Thyroid gland (tissue), 4 donors: Measurements from ENCODE around the gene UBAP1. TPM values are rescaled to one million over a fixed set of nuclear protein-coding genes. Genes with fewer than 3 reads are reported as not detected.

ENCODE experiments used
- DNase-seq, 2 donors: peaks; one replicate each; pipeline ENCODE4 v3.0.0-alpha.2; 2019
- H3K27ac ChIP-seq, 3 donors: fragments of 200-600 bp; sonication (generic); 1 replicate in 2 of 3; 2 replicates in 1 of 3; pipeline ENCODE4 v1.5.1; 2016 to 2019; ENCODE audit warnings: mild to moderate bottlenecking in 1 of 3, moderate library complexity in 1 of 3
- H3K27me3 ChIP-seq: fragments of 200-600 bp; sonication (generic); one replicate; pipeline ENCODE4 v1.5.1; 2019
- H3K36me3 ChIP-seq, 2 donors: fragments of 200-600 bp; sonication (generic); one replicate each; pipeline ENCODE4 v1.5.1; 2016 to 2019
- H3K4me1 ChIP-seq, 2 donors: fragments of 200-600 bp; sonication (generic); one replicate each; pipeline ENCODE4 v1.5.1; 2017 to 2019
- H3K4me3 ChIP-seq, 3 donors: fragments of 200-600 bp; sonication (generic); replicated peaks in 1 of 3; 1 replicate in 2 of 3; 2 replicates in 1 of 3; pipeline ENCODE4 v1.5.1; 2016; ENCODE audit warnings: mild to moderate bottlenecking in 1 of 3
- H3K9me3 ChIP-seq: fragments of 200-600 bp; sonication (generic); one replicate; pipeline ENCODE4 v1.5.1; 2017
- POLR2A ChIP-seq, 2 donors: fragments of 450-650 bp; IDR thresholded peaks; one replicate each; pipeline ENCODE4 v1.6.1; 2017; ENCODE audit warnings: antibody characterized with exemption in 2 of 2, mild to moderate bottlenecking in 2 of 2, moderate library complexity in 1 of 2
- WGBS, 2 donors: methylation state at CpG; one replicate each; pipeline ENCODE4 v1.1.5; 2017; 5-methylcytosine and 5-hydroxymethylcytosine counted together
- intact Hi-C: fragments of 100-400 bp; cut with DNase I; formaldehyde crosslinking; loops from one replicate; pipeline ENCODE4 v1.15.1; 2023
- total RNA-seq, 4 donors: library from RNA; depleted of rRNA; stranded (reverse); fragments of >200 nt; gene quantifications; one replicate each; pipeline ENCODE4 v1.2.3, GENCODE V29; 2016
- TF ChIP-seq, protein P1 (sequence below), 6 experiments: fragments of 200-600 bp in 3 of 6; fragments of 450-650 bp in 3 of 6; sonication (generic) in 3 of 6; IDR thresholded peaks; one replicate each; pipeline ENCODE4 v1.5.1; 2016 to 2019; ENCODE audit warnings: antibody characterized with exemption in 6 of 6, mild to moderate bottlenecking in 2 of 6, inconsistent platforms in 1 of 6, moderate library complexity in 1 of 6

The UBAP1 gene
- total RNA-seq, 4 donors from 2014 or later, result 41.3 to 50.5 (median 44.8) TPM

DNA sequence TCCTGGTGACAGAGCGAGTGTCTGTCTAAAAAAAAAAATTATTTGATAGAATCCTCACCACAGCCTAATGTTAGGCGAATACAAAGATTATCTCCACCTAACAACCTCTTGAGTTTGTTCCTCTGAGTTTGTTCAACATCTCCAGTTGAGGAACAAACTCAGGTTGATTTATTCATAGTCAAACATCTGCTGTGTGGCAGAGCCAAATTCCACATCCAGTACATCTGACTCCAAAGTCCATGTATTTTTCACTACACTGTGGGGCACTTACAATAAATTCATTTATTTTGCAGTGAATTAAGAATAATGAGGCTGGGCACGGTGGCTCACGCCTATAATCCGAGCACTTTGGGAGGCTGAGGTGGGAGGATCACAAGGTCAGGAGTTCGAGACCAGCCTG lies 97.0 kb downstream of the UBAP1 start:
- no peak overlapping the region for H3K27ac ChIP-seq
- intact Hi-C loops, result no loop called here
- H3K9me3 ChIP-seq, result no peaks in the 10 kb centered on the region
- no peaks in the 10 kb centered on the region for H3K27me3 ChIP-seq
- no peaks in the 10 kb centered on the region for H3K36me3 ChIP-seq
- no peak overlapping the region for H3K4me3 ChIP-seq
- TF ChIP-seq, protein P1, sequence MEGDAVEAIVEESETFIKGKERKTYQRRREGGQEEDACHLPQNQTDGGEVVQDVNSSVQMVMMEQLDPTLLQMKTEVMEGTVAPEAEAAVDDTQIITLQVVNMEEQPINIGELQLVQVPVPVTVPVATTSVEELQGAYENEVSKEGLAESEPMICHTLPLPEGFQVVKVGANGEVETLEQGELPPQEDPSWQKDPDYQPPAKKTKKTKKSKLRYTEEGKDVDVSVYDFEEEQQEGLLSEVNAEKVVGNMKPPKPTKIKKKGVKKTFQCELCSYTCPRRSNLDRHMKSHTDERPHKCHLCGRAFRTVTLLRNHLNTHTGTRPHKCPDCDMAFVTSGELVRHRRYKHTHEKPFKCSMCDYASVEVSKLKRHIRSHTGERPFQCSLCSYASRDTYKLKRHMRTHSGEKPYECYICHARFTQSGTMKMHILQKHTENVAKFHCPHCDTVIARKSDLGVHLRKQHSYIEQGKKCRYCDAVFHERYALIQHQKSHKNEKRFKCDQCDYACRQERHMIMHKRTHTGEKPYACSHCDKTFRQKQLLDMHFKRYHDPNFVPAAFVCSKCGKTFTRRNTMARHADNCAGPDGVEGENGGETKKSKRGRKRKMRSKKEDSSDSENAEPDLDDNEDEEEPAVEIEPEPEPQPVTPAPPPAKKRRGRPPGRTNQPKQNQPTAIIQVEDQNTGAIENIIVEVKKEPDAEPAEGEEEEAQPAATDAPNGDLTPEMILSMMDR (IDR thresholded peaks at IDR 0.05), result no peak
- no peak for TF ChIP-seq POLR2A (IDR thresholded peaks at IDR 0.05)
- DNase-seq, result no peak
- WGBS, 2 donors, result 98% methylated on average over 6 of the region's 6 CpGs
- no peaks in the 10 kb centered on the region for H3K4me1 ChIP-seq

DNA sequence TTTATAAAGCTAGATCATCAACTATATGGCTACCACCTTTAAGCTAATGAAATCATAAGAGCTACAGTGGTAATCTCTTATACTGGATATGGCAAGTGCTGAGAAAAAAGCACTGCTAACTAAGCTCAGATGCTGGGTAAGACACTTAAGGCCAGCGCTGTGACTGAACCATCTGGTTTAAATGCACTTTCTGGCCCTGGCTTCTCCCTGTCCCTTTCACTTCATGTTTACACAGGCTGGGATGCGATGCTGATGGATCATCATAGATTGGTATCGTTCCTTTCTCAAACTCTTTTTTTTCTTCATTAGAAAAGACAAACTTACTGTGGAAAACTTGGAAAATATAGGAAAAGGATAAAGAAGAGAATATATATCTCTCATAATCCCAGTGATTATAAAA lies 97.9 kb downstream of the UBAP1 start:
- no peak overlapping the region for H3K4me3 ChIP-seq
- TF ChIP-seq POLR2A (IDR thresholded peaks at IDR 0.05), result no peak
- TF ChIP-seq, protein P1 (IDR thresholded peaks at IDR 0.05), result no peak
- no peaks in the 10 kb centered on the region for H3K4me1 ChIP-seq
- H3K36me3 ChIP-seq, result no peaks in the 10 kb centered on the region
- no peaks in the 10 kb centered on the region for H3K9me3 ChIP-seq
- WGBS, 2 donors, result 77 to 87% methylated on average over 3 of the region's 3 CpGs
- H3K27ac ChIP-seq, result no peak overlapping the region
- no peak for DNase-seq
- intact Hi-C loops, result no loop called here
- no peaks in the 10 kb centered on the region for H3K27me3 ChIP-seq

DNA sequence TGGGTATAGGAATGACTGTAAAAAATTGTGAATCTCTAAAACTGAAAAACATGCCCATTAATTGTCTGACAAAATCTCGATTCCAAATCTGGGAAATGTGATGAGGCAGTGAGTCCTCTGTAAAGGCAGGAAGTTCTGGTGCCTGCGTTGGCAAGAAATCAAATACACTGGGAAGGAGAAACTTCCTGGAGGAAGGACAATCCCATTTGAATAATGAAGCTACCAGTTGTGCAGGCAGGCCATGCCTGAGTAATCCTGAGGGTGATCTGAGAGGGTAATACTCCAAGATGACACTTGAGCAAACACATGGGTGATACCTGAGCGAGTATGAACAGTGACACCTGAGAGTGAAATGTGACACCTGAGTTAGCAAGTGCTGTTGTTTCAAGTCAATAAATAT lies 100.6 kb downstream of the UBAP1 start:
- H3K9me3 ChIP-seq, result no peaks in the 10 kb centered on the region
- H3K36me3 ChIP-seq, result no peaks in the 10 kb centered on the region
- no peaks in the 10 kb centered on the region for H3K4me1 ChIP-seq
- WGBS, 2 donors, result 73 to 79% methylated on average over 3 of the region's 3 CpGs
- no peak for DNase-seq
- no peak for TF ChIP-seq POLR2A (IDR thresholded peaks at IDR 0.05)
- TF ChIP-seq, protein P1 (IDR thresholded peaks at IDR 0.05), result no peak
- H3K4me3 ChIP-seq, result no peak overlapping the region
- intact Hi-C loops, result no loop called here
- H3K27ac ChIP-seq, result no peak overlapping the region
- no peaks in the 10 kb centered on the region for H3K27me3 ChIP-seq

DNA sequence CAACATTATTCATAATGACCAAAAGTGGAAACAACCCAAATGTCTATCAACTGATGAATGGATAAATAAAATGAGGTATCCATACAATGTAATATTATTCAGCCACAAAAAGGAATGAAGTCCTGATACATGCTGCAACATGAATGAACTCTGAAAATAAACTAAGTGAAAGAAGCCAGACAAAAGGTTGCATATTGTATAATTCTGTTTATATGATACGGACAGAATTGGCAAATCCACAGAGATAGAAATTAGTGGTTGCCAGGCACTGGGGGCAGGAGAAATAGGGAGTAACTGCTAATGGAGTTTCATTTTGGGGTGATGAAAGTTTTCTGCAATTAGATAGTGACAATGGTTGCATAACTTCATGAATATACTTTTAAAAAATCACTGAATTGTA lies 103.3 kb downstream of the UBAP1 start:
- DNase-seq, result no peak
- TF ChIP-seq, protein P1 (IDR thresholded peaks at IDR 0.05), result no peak
- H3K4me3 ChIP-seq, result no peak overlapping the region
- no peaks in the 10 kb centered on the region for H3K9me3 ChIP-seq
- intact Hi-C loops, result no loop called here
- no peaks in the 10 kb centered on the region for H3K4me1 ChIP-seq
- 89 to 98% methylated on average over 1 of the region's 1 CpG for WGBS, 2 donors
- no peak overlapping the region for H3K27ac ChIP-seq
- H3K27me3 ChIP-seq, result no peaks in the 10 kb centered on the region
- no peaks in the 10 kb centered on the region for H3K36me3 ChIP-seq

DNA sequence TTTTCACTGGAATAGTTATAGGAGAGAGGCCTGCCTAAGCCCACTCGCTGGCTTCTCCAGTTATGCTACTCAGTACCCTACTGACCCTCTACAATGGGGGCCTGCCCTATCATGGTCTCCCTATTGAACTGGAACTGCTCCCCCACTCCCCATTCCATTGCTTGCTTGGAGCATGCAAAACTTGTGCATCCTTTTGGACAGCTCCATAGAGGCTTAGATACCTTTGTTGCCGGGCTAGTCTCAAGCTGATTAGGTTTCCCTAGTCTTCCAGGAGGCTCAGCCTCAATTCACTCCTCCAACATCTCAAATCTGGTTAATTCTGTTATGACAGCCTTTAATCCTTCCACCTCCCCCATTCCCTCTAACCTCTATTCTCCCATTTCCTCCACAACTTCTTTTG lies 110.3 kb downstream of the UBAP1 start:
- no peak overlapping the region for H3K4me3 ChIP-seq
- no peaks in the 10 kb centered on the region for H3K36me3 ChIP-seq
- 85 to 89% methylated on average over 2 of the region's 2 CpGs for WGBS, 2 donors
- no peaks in the 10 kb centered on the region for H3K27me3 ChIP-seq
- intact Hi-C loops, result no loop called here
- H3K4me1 ChIP-seq, result no peaks in the 10 kb centered on the region
- no peak for DNase-seq
- no peaks in the 10 kb centered on the region for H3K9me3 ChIP-seq
- TF ChIP-seq, protein P1 (IDR thresholded peaks at IDR 0.05), result no peak
- no peak for TF ChIP-seq POLR2A (IDR thresholded peaks at IDR 0.05)
- no peak overlapping the region for H3K27ac ChIP-seq
